ENCODE results near the gene PPP3R1. TPM values are rescaled to one million over a fixed set of nuclear protein-coding genes. Genes with fewer than 3 reads are reported as not detected.

Gene PPP3R1
- total and polyA plus RNA-seq, 2 of the 8 experiments (the other 6 are each of a cell fraction or from before 2014, with no cell fraction given) = 9.3 to 85.1 TPM

DNA sequence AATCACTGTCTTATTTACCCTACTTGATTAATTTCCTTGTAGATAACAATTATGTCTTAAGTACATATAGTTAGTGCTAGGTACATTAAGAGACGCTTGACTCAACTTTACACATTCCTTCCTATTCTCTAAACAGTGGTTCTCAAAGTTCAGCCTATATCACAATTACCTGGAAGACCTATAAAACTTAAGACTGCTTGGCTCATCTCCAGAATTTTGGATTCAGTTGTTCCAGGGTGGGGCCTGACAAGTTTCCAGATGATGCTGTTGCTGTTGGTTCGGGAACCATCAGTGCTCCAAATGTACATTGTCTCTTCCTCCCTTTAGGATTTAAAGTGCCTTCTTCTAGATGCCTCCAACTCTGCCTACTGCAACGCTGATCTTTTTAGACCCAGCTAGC, 4.0 kb downstream of the PPP3R1 start:
- WGBS, 2 experiments (ENCODE audit: extremely low coverage in 1 of 2, insufficient coverage in 1 of 2, insufficient read length in 1 of 2, insufficient replicate concordance in 2 of 2, low coverage in 1 of 2, low lambda C conversion rate in 2 of 2, missing lambda C conversion rate in 1 of 2) = 98% methylated on average over 3 of the region's 3 CpGs; no CpG with 5 or more reads in 1 of the 2 experiments
- no peak overlapping the region for H2BK5ac ChIP-seq (ENCODE audit: low read depth, low read length)
- POLR2A ChIA-PET (ENCODE audit: partially characterized antibody) = interaction anchor here (0.6 kb wide), 1 partner anchor 12 kb away, joined by 3 read pairs; no protein-coding TSS in a partner anchor

More for the DNA sequence above, 4.0 kb downstream of the PPP3R1 start:
- FAIRE-seq (no peak), DNase-seq (ENCODE audit: low read depth in 1 of 2, low spot score in 2 of 2) (no peak)
- Histone ChIP-seq H2AK5ac (ENCODE audit: low read depth, low read length) (no peak overlapping the region), H3K23ac (ENCODE audit: insufficient read length) (no peak overlapping the region), H2BK120ac (replicated peaks; ENCODE audit: low read depth, low read length) (no peak overlapping the region), H2BK12ac (ENCODE audit: low read depth, low read length) (no peak overlapping the region), H3K14ac (ENCODE audit: insufficient read length) (no peak overlapping the region), H4K8ac (ENCODE audit: extremely low read depth, insufficient read depth, low read length) (no peak overlapping the region), H3K4me1 (replicated peaks in 1 of 4; ENCODE audit: control insufficient read depth in 3 of 4, insufficient read depth in 4 of 4, low read length in 3 of 4) (peaks cover 0 to 12% (median 5%) of the 10 kb centered on the region in 4 experiments; a peak in 4 of 7 replicates), H2AFZ (ENCODE audit: low read length) (no peak overlapping the region), H3K23me2 (ENCODE audit: low read depth, low read length) (peaks cover 3% of the 10 kb centered on the region; the same call in 1 of the 2 replicates), H3K4me3 (ENCODE audit: extremely low read depth in 1 of 4, insufficient read depth in 2 of 4, low read depth in 3 of 4, low read length in 4 of 4) (no peak overlapping the region), H3K4ac (replicated peaks; ENCODE audit: insufficient read length, low read depth, low read length) (no peak overlapping the region), H3K18ac (ENCODE audit: extremely low read depth, low read length) (no peak overlapping the region), H2BK15ac (ENCODE audit: low read length) (no peak overlapping the region), H3K36me3 (ENCODE audit: control insufficient read depth in 2 of 4, insufficient read depth in 4 of 4, low read length in 3 of 4) (peaks cover 0 to 4% (median 0%) of the 10 kb centered on the region in 4 experiments; a peak in 1 of 8 replicates), H4K20me1 (replicated peaks in 1 of 2; ENCODE audit: control insufficient read depth in 1 of 2, insufficient read depth in 2 of 2, low read length in 2 of 2) (peaks cover 23 to 34% of the 10 kb centered on the region in 2 experiments), H3K27ac (ENCODE audit: low read depth, low read length) (no peak overlapping the region), H2BK20ac (ENCODE audit: low read length) (no peak overlapping the region), H3K4me2 (ENCODE audit: insufficient read depth in 1 of 2, low read depth in 2 of 2, low read length in 2 of 2) (no peak overlapping the region), H3K56ac (replicated peaks; ENCODE audit: insufficient read length, low read depth, low read length) (no peak overlapping the region), H3K9ac (replicated peaks in 1 of 4; ENCODE audit: extremely low read depth in 1 of 4, low read depth in 3 of 4, low read length in 3 of 4) (no peak overlapping the region), H3K9me3 (ENCODE audit: insufficient read depth in 2 of 2, low read depth in 1 of 2, low read length in 1 of 2) (no peaks in the 10 kb centered on the region), H4K5ac (ENCODE audit: insufficient read length, low read depth, low read length) (no peak overlapping the region), H4K91ac (replicated peaks; ENCODE audit: insufficient read length, low read length) (no peak overlapping the region), H3K79me2 (ENCODE audit: control insufficient read depth in 1 of 2, insufficient read depth in 2 of 2, low read length in 2 of 2) (peaks cover 46 to 87% of the 10 kb centered on the region in 2 experiments), H3K79me1 (ENCODE audit: low read depth, low read length) (peaks cover 3% of the 10 kb centered on the region), H3K27me3 (replicated peaks in 1 of 4; ENCODE audit: control insufficient read depth in 3 of 4, extremely low read depth in 1 of 4, insufficient read depth in 3 of 4, low read length in 3 of 4) (no peaks in the 10 kb centered on the region)
- TF ChIP-seq SIN3A (conservative IDR thresholded peaks at IDR 0.05 in 1 of 2, IDR thresholded peaks at IDR 0.05 in 1 of 2; ENCODE audit: low read depth in 1 of 2, low read length in 2 of 2) (no peak), CEBPB (IDR thresholded peaks at IDR 0.05; ENCODE audit: low read depth, low read length) (no peak), TEAD4 (IDR thresholded peaks at IDR 0.05; ENCODE audit: low read depth, low read length) (no peak), CBX8 (IDR thresholded peaks at IDR 0.05; ENCODE audit: borderline replicate concordance, low read depth, low read length) (no peak), TBP (IDR thresholded peaks at IDR 0.05; ENCODE audit: low read depth, low read length) (no peak), TAF7 (optimal IDR thresholded peaks at IDR 0.05; ENCODE audit: borderline replicate concordance, low read depth, low read length) (no peak), CTBP2 (IDR thresholded peaks at IDR 0.05; ENCODE audit: borderline replicate concordance, insufficient read depth, insufficient read length, low read length) (no peak), BACH1 (IDR thresholded peaks at IDR 0.05; ENCODE audit: low read length) (no peak), POU5F1 (IDR thresholded peaks at IDR 0.05; ENCODE audit: low read depth, low read length) (no peak), BRCA1 (IDR thresholded peaks at IDR 0.05; ENCODE audit: low read depth, low read length) (no peak), PHF8 (conservative IDR thresholded peaks at IDR 0.05; ENCODE audit: low read depth, low read length) (no peak), EP300 (IDR thresholded peaks at IDR 0.05; ENCODE audit: borderline replicate concordance in 1 of 2, low read depth in 2 of 2, low read length in 2 of 2) (no peak)
- CTCF ChIA-PET (ENCODE audit: partially characterized antibody) = no interaction called here

Measured in H1 (cell line).